SK-N-DZ (cell line): Measurements from ENCODE around the gene COL4A4.

Experiments
- DNase-seq: peaks from one replicate; pipeline ENCODE4 v3.0.0-alpha.2; 2015; ENCODE audit warnings: low spot score

Gene COL4A4

GRCh38 chr2:227163485-227163997, 464 bp downstream of the COL4A4 start:
- DNase-seq: no peak

- no peak for DNase-seq
These were observed 2.1 kb downstream of the COL4A4 start for GRCh38 chr2:227161947-227162346.

GRCh38 chr2:227160164-227160563, 3.8 kb downstream of the COL4A4 start:
- no peak for DNase-seq

- no peak for DNase-seq
These were observed 8.8 kb downstream of the COL4A4 start for GRCh38 chr2:227154986-227155774.

DNA sequence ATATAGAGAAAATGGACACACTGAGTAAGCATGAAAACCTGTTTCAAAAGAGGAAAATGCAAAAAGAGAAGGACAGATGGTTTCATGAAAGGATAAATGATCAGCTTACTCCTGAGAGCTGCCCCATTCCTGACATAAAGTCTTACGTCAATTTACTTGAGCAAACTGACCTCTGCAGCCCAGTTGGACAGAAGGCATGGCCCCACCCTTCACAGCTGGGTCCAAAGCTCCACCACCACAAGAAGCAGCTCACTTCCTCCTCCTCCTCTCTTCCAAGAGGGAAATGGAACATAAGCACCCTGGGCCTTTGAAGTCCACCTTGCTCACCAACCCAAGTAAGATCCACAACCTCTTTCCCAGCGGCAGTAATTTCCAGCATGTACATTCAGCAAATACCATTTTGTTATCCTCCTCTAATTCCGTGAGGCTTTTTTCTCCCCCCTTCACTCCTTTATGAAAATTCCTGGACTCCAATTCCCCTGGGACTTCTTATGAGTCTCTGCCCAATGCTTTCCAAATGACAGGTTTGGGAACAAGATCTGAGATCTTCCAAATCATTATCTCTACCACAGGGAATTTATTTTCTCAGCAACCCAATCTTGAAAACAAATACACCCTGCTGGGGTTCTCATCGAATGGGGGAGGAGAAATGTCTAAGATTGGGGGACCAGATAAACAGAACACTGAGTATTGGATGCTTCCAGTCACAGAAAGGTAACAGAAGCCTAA, 10.1 kb downstream of the COL4A4 start:
- no peak for DNase-seq

DNA sequence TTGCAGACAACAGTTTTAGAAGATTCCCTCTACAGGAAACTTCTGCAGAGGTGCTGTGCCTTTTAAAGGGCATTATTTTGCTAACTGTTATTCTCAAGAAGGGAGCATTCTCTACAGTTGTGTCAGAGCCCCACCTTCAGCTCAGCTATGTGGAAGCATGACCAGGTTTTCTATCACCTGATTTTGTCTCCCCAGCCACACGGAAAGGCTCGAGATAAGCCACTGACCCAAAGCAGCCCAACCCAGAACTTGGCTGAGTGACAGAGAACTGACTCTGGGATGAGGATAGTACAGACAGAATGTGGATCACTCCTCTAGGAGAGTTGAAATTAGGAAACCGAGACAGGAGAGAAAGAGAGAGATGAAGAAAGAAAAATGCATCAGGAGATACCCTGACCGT, 10.7 kb downstream of the COL4A4 start:
- no peak for DNase-seq

GRCh38 chr2:227152093-227152766, 11.8 kb downstream of the COL4A4 start:
- no peak for DNase-seq

DNA sequence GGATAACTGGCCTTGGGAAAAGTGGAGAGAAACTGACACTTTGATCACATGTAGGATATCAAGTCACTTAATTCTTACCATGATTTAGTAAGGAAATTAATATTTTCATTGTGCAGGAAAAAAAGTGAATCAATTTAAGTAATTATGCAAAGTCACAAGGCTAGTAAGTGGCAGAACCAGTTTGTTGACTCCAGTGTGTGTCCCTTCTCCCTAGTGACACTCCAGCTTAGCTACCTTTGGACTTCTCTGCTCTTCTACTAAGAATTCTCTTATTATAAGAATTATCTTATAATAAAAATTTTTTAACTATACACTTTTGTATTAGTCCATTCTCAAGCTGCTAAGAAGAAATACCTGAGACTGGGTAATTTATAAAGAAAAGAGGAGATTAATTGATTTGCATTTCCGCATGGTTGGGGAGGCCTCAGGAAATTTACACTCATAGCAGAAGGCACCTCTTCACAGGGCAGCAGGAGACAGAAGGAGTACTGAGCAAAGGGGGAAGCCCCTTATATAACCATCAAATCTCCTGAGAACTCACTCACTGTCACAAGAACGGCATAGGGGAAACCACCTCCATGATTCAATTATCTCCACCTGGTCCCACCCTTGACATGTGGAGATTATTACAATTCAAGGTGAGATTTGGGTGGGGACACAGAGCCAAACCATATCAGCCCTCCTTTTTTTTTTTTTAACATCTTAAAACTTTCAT, 13.6 kb downstream of the COL4A4 start:
- DNase-seq: no peak

GRCh38 chr2:227148106-227148505, 15.9 kb downstream of the COL4A4 start:
- DNase-seq: no peak

DNA sequence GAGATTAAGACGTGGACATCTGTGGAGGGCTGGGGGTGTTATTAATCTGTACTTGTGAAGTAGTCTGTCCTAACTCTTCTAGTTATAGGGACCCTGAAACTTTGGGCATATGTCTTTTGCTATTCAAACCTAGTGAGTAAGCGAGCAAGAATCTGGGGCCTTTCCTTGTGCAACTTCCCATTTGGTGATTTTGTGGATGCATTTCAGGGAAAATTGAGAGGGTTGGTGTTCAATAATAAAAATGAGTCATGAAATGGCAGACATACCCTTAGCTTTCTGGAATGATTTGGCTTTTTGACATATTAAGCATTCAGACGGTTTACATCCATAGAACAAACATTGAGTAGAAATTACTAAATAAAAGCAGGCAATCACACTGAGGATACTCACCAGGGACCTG, 17.0 kb downstream of the COL4A4 start:
- no peak for DNase-seq

- DNase-seq: no peak
These were observed 17.5 kb downstream of the COL4A4 start for GRCh38 chr2:227146456-227146855.

- no peak for DNase-seq
These were observed 20.1 kb downstream of the COL4A4 start for GRCh38 chr2:227143895-227144294.

- DNase-seq: no peak
These were observed 22.7 kb downstream of the COL4A4 start for GRCh38 chr2:227141301-227141700.

DNA sequence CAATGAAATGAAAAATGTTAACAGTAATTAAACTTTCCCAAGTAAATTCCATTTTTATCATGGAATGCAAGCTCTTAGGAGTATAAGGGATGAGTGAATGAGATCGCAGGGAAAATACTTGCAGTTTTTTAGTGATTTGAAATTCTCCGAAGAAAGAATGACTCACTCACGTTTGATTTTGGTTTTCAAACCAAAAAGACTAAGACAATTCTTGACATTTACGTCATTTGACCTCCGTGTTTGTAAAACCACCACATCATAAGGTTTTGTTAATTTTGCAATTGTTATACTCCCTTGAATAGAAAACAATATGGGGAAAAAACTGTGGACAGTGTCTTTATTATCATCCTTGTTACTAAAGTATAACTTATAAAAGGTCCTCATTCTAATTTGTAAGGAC, 29.4 kb downstream of the COL4A4 start:
- no peak for DNase-seq

GRCh38 chr2:227132986-227133385, 31.0 kb downstream of the COL4A4 start:
- DNase-seq: no peak

DNA sequence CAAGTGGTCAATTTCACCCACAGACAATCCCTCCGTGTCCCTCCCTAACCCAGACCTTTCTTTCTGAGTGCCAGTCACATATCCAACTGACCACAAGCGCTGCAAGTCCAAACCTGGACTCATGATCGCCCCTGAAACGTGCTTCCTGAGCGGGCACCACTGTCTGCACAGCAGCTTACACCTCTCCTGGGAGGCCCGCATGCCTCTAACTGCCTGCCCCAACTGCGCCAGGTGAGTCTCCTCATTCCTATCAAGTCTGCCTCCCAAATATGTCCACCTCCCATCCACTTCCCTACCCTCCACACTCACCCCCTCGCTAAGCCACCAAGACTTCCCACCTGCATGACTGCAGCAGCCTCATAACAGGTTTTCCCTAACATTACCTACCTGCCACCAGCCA, 33.4 kb downstream of the COL4A4 start:
- DNase-seq: no peak

DNA sequence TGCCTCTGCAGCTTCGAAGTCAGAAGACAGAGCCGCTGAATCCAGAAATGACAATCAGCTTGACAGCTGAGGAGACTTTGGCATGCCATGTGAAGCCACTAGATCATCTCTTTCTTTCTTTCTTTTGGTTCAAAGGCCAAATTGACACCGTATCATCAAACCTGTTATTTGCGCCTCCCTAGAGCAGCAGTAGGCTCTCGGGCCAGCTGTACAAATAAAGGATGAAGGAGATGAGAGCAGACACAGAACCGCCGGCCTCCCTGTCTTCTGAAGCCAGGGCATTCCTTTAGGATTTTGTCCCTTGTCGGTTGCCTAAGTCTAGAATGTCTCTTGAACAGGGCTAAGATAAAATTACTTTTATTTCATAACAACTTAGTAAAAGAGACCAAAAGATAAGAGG, 36.8 kb downstream of the COL4A4 start:
- DNase-seq: no peak

DNA sequence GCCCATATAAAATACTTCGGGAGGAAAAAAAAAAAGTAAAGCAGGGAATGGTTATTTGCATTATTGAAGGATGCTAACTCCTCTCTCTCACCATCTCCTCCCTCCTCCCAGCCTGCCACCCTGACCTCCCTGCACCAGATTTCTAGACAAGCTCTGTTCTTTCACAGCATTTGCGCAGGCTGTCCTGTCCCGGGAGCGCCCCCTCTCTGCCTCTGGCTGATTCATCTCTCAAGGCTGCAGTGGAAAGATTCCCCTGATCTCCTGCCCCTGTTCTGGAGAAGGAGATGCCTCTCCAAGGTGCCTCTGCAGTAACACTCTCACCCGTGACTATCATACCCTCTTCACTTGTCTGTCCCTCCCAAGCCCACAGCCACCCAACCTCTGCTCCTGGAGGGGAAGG, 38.5 kb downstream of the COL4A4 start:
- peak; percentile 6 for DNase-seq

DNA sequence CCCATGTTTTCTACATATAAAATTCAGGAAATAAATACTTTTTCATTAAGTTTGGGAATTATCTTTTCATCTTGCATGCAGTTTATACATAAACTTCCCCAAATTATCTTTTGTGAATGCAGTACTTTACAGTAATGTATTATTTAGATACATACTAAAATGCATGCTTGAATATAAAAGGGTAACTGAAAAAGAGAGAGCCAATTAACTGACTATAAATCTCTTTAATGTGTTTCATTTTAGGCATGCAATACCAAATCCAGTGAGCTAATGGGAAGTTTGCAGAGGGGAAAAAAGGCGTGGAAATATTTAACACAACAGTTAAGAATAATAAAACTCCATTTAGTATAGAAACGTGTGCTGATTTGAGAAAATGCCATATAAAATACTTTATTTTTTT, 39.2 kb downstream of the COL4A4 start:
- DNase-seq: no peak

DNA sequence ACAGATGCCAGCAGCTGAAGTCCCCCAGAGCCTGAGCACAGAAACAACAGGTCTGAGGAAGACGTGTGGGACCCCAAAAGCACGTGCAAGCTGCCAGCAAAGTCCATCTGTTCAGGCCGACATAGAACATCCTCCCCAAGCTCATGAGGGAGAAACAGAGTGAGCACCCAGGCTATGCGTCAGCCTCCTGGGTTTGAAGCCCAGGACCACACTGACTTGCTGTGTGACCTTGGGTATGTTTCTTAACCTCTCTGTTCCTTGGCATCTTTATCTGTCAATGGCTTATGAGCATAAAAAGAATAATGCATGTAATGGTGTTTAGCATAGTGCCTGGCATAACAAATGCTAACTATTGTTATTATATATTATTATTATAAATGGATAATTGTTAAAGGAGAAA, 40.3 kb downstream of the COL4A4 start:
- no peak for DNase-seq

DNA sequence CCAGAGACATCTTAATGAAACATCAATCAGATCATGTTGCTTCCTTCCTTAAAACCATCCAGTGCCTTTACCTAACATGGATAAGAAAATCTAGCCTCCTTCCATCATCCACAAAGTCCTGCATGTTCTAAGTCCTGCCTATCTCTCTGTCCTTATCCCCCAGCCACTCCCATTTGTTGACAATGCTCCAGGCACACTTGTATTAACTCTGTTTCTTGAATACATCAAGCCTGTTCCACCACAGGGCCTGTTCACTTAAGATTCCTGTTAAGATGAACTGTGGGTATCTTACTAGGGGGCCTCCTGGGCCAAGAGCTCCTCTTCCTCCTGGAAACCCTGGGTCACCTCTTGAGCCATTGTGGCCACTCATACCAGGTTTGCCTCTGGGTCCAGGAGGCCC, 45.7 kb downstream of the COL4A4 start:
- DNase-seq: no peak

- DNase-seq: no peak
These were observed 46.2 kb downstream of the COL4A4 start for GRCh38 chr2:227117852-227118251.
